H1 (cell line): ENCODE measurements around the gene ZNF700. TPM values are rescaled to one million over a fixed set of nuclear protein-coding genes. Genes with fewer than 3 reads are reported as not detected.

Experiments
- CHD7 ChIP-seq: fragments of 300-600 bp; sonication (generic); IDR thresholded peaks from 2 replicates; pipeline ENCODE4 v1.7.1; 2012; ENCODE audit warnings: low read length, moderate library complexity, mild to moderate bottlenecking, inconsistent platforms; ENCODE audit not compliant: insufficient replicate concordance
- FOSL1 ChIP-seq: IDR thresholded peaks from 2 replicates; pipeline ENCODE4 v1.6.1; 2011; ENCODE audit warnings: mild to moderate bottlenecking, low read depth, low read length, moderate library complexity; ENCODE audit not compliant: insufficient read depth
- MAX ChIP-seq: IDR thresholded peaks from 2 replicates; pipeline ENCODE4 v1.6.1; 2012; ENCODE audit warnings: inconsistent platforms
- RAD21 ChIP-seq, 2 experiments: IDR thresholded peaks in 1 of 2; conservative IDR thresholded peaks in 1 of 2; 2 replicates each; pipeline ENCODE4 v1.6.1; 2011; ENCODE audit warnings: low read depth in 2 of 2, low read length in 2 of 2, improper control_type of control experiment in 1 of 2, inconsistent platforms in 1 of 2, mild to moderate bottlenecking in 1 of 2, moderate library complexity in 1 of 2
- RBBP5 ChIP-seq: IDR thresholded peaks from 2 replicates; pipeline ENCODE4 v1.7.1; 2012; ENCODE audit warnings: low read depth, mild to moderate bottlenecking, inconsistent platforms, low read length, moderate library complexity, borderline replicate concordance
- SIX5 ChIP-seq: IDR thresholded peaks from 2 replicates; pipeline ENCODE4 v1.6.1; 2011; ENCODE audit warnings: mild to moderate bottlenecking, low read depth, low read length
- SP4 ChIP-seq: IDR thresholded peaks from 2 replicates; pipeline ENCODE4 v1.6.1; 2012; ENCODE audit warnings: low read length, inconsistent platforms
- TCF12 ChIP-seq: IDR thresholded peaks from 2 replicates; pipeline ENCODE4 v1.6.1; 2011; ENCODE audit warnings: low read depth, mild to moderate bottlenecking, low read length
- polyA plus RNA-seq, 7 experiments: library from polyadenylated mRNA; depleted of rRNA in 3 of 7; stranded (reverse) in 5 of 7; unstranded in 2 of 7; fragments of >200 nt in 5 of 7; fragments of 200-250 nt in 2 of 7; gene quantifications; 1 replicate in 5 of 7; 2 replicates in 1 of 7; 4 replicates in 1 of 7; pipeline versions ENCODE4 v1.2.1 to v1.2.3, GENCODE V29; 2011 to 2013; ENCODE audit warnings: missing spikeins in 2 of 7, mixed read lengths in 2 of 7
- total RNA-seq: library from RNA; stranded (reverse); fragmentation: NEBNext Ultra II Directional; extraction: Animal tissue kit (Norgen Biotek cat#: 25700); gene quantifications from 2 replicates; pipeline ENCODE4 v1.2.1, GENCODE V29; 2021

ZNF700 gene
- total and polyA plus RNA-seq, 2 of the 8 experiments (the other 6 are each of a cell fraction or from before 2014, with no cell fraction given) = 3.0 to 10.5 TPM

- TF ChIP-seq CHD7 (no peak), SIX5 (no peak), MAX (no peak), FOSL1 (no peak), TCF12 (no peak), RBBP5 (no peak), SP4 (no peak), RAD21 (IDR thresholded peaks at IDR 0.05 in 1 of 2, conservative IDR thresholded peaks at IDR 0.05 in 1 of 2; ENCODE audit: low read depth in 2 of 2, low read length in 2 of 2) (no peak)
Measured at GRCh38 chr19:11921852-11922495, 2.9 kb upstream of the ZNF700 start (continued).
